SK-N-SH treated with all-trans-retinoic acid at 6 μM for 48 hours (cell line): ENCODE measurements around the gene METTL26.

Experiments used
- ARNTL ChIP-seq: fragments of 450-650 bp; formaldehyde crosslinking; IDR thresholded peaks from 2 replicates; pipeline ENCODE4 v1.5.0; 2020; ENCODE audit warnings: low read depth, mild to moderate bottlenecking, moderate library complexity, borderline replicate concordance
- BACH2 ChIP-seq: fragments of 250-450 bp; sonication (Bioruptor Pico); IDR thresholded peaks from 2 replicates; pipeline ENCODE4 v1.9.0; 2021; ENCODE audit warnings: mild to moderate bottlenecking, borderline replicate concordance
- CSDC2 ChIP-seq: fragments of 250-450 bp; sonication (Bioruptor Pico); IDR thresholded peaks from 2 replicates; pipeline ENCODE4 v1.5.0; 2020; ENCODE audit warnings: mild to moderate bottlenecking, moderate library complexity
- CSRNP3 ChIP-seq: fragments of 250-450 bp; sonication (Bioruptor Pico); IDR thresholded peaks from 2 replicates; pipeline ENCODE4 v1.5.1; 2021; ENCODE audit warnings: mild to moderate bottlenecking, moderate library complexity
- OSR1 ChIP-seq: fragments of 250-450 bp; sonication (Bioruptor Pico); IDR thresholded peaks from 2 replicates; pipeline ENCODE4 v1.8.0; 2022; ENCODE audit warnings: moderate library complexity, mild to moderate bottlenecking, inconsistent platforms
- PATZ1 ChIP-seq: fragments of 250-450 bp; sonication (Bioruptor Pico); IDR thresholded peaks from 2 replicates; pipeline ENCODE4 v1.8.0; 2020; ENCODE audit warnings: mild to moderate bottlenecking, moderate library complexity, borderline replicate concordance
- TF ChIP-seq, protein P1 (sequence below): fragments of 250-450 bp; sonication (Bioruptor Pico); IDR thresholded peaks from 2 replicates; pipeline ENCODE4 v1.5.1; 2020; ENCODE audit warnings: low read depth, mild to moderate bottlenecking, moderate library complexity

GRCh38 chr16:680625-680945 lies 44.5 kb upstream of the METTL26 start:
- TF ChIP-seq PATZ1 (CRISPR knock-in tag) (no peak), CSDC2 (CRISPR knock-in tag) (no peak), ARNTL (CRISPR knock-in tag) (no peak), BACH2 (CRISPR knock-in tag) (no peak), OSR1 (CRISPR knock-in tag) (no peak), CSRNP3 (CRISPR knock-in tag) (no peak)
- TF ChIP-seq, protein P1, sequence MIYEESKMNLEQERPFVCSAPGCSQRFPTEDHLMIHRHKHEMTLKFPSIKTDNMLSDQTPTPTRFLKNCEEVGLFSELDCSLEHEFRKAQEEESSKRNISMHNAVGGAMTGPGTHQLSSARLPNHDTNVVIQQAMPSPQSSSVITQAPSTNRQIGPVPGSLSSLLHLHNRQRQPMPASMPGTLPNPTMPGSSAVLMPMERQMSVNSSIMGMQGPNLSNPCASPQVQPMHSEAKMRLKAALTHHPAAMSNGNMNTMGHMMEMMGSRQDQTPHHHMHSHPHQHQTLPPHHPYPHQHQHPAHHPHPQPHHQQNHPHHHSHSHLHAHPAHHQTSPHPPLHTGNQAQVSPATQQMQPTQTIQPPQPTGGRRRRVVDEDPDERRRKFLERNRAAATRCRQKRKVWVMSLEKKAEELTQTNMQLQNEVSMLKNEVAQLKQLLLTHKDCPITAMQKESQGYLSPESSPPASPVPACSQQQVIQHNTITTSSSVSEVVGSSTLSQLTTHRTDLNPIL (CRISPR knock-in tag), result no peak
